AG20443 (cell line): Measurements from ENCODE around the gene ITPR2.

Experiments
- DNase-seq: peaks from one replicate; pipeline ENCODE4 v3.0.0; 2012; ENCODE audit warnings: low spot score, mixed read lengths

ITPR2 gene

DNA sequence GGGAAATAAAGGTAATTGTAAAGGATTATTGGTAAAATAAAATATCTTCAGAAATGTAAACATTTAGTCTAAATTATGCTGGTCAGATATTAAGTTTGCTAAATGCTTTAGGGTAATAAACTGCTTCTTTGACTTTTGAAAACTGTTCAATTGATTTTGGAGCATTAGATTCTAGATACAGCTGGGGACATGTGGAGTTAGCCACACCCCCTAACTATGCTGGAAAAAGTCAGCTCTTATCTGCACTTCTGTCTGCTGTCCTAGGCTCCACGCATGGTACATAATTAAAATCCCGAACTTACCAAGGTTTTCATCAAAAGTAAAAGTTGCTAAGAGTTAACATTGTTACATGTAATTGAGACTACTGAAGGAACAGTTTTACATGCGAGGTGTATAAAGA, 78.8 kb downstream of the ITPR2 start:
- no peak for DNase-seq

DNA sequence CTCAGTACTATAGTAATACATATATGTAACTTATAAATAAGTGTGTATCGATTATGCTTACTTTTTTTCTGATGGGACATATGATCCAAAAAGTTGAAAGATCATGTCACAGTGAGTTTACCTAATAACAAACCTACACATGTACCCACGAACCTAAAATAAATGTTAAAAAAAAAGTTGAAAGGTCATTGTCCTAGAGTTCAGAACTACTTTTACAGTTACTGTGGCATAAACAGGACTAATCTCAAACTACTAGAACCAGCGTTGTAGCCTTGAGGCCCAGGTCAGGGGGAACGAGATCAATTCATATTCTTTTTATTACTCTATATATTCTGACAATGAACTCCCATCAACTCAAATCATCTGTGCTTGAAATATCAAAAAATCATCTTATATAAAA, 81.8 kb downstream of the ITPR2 start:
- DNase-seq: no peak

DNA sequence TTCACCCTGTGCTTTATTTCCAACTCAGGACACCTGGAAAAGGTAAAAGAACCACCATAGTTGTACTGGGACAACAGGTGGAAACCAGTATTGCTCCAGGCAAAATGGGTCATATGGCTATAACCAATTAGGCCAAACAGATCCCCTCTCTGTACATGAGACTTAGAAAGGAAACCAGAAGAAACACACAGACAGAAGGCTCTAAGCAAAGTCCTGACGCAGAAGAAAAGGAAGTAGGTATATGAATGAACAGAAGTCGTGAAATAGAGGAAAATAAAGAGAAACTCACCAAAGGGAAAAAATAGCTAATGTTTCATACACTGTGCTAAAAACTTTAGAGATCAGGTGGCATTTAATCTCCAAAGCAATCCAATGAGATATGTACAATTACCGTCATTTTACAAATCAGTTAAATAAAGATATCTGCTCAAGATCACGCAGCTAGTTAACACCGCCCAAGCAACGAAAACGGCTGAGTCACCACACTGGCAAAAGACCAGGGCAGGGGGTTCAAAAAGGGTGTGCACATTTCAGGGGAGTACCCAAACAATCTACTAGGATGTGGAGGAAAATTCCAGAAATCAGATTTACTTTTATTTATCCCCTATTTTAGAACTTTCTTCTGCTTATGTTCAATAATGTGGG, 82.3 kb downstream of the ITPR2 start:
- DNase-seq: no peak

DNA sequence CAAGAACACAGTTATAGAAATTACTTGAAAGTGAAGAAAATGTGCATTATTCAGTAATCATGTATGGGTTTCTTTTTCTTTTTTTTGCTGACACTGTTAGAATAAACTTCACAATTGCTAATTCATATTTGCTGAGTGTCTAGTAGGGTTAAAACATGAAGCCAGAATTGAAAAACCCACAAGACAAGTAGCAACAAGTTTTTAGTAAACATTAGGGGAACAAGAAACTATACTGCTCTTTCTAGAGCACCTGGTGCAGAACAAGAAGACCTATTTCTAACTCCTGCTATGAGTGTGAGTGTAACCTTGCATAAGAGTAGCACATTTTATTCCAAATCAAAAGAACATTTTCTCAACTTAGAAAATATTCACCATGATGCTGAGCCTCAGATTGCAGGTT, 83.2 kb downstream of the ITPR2 start:
- no peak for DNase-seq

DNA sequence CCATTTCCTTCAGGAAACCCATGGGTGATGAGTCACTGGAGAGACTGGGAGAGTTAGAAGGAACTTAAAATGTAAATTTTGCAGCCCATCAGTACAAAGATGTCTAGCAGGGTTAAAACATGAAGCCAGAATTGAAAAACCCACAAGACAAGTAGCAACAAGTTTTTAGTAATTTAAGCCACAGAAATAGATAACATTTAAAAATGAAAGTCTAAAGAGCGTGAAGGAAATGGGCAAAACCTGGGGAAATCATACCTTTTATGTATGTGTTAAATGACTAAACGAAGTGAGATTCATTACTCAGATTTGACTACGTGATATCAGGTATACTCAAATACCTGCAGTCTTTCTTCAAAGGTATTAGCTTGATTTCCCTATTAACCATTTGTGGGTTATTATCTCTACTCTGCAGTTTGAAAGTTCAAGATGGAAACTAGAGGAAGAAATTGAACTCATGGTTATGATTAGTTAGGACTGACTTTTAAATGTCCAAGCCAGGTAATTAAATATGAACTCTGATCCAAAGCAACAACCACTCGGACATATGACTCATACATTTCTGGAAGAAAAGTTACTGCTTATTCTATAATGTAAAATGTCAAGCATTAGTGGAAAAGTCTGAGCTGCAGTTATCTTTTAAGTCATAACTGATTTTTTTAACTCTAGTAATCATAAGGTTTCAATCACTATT, 84.1 kb downstream of the ITPR2 start:
- DNase-seq: no peak

DNA sequence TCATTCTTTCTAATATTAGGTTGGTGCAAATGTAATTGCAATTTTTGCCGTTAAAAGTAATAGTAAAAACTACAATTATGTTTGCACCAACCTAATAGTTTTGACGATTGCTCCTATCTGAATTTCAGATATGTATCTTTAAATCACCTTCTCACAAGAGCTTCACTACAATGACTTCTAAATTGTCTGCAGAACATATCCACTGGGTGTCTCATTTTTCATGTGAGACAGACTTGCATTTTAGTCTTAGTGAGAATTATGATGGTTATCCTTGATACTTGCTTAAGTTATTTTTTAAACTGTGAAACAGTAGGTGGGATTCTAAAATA, 84.6 kb downstream of the ITPR2 start:
- no peak for DNase-seq

DNA sequence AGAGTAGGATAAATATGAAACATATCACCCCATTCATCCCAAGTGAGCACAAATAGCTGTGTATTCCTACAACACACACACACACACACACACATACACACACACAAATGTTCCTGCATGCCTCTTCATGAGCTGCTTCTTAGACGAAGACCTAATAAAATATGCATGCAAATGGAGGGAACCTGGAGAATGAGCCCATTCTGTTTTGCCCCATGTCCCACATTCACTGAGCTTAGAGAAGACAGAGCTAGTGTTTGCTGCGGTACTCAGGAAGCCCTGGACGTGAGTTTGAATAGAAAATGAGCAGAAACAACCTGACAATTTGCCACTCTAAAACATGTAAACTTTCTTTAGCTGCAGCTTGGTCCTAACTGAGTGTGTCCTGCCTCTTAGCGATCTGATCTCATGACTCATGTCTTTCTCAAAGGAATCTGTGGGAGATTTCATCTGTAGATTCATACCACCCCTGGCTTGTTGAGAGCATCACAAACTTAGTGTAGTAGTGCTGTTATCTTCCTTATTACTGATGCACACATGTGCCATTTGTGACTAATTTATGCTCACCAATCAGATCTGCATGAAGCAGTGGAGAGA, 86.8 kb downstream of the ITPR2 start:
- peak; percentile 80 for DNase-seq

DNA sequence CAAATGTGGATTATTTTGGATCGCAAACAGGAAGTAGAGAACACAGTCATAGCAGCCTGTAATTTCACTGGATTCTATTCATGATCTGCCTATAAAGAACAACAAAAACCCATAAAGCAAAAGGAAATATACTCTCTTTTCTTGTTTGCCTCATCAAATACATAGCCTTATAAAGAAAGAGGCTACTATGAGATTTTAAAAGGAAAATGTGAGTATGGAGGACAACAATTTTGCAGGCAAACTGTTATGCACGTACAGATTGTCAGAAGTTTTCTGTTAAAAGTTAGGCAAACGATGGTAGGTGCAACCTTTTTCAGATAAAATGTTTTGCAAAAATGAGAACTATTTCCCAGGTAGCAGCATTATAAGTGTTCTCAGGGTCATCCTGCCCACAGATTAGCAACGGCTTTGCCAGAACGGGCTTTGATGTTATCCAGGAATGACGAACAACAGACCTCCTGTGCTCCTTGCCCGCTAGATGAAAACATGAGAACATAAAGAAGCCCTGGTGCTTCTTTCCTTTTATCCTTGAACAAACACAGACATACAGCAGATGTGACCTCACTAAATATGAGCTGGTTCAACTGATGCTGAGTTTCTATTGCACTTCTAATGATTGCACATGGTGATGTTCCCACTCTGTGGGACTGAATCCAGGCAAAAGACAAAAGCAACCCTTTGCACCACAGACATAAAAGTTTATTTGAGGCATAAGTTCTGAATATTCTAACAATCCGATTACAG, 88.1 kb downstream of the ITPR2 start:
- DNase-seq: no peak

DNA sequence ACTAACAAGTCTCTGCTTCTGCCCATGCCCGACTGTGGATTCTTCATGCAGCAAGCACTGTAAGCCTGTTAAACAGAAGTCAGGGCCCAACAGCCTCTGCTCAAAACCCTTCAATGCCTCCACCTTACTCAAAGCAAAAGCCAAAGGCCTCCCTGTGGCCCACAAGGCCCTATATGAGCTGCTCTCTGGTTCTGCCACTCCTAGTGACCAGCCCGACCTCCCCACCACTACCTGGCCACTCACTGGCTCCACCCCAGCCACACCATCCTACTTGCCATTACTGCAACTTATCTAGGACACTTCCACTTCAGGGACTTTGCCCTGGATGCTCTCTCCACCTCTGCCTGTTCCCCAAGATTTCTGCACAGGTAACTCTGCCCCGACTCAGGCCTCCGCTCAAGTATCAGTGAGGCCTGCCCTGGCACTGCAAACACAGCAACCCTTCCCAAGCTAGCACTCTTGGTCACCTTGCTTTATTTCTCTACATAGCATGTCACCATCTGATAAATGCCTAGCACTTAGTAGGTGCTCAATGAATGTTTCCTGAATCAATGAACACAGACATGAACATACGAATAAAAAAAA, 88.9 kb downstream of the ITPR2 start:
- no peak for DNase-seq

DNA sequence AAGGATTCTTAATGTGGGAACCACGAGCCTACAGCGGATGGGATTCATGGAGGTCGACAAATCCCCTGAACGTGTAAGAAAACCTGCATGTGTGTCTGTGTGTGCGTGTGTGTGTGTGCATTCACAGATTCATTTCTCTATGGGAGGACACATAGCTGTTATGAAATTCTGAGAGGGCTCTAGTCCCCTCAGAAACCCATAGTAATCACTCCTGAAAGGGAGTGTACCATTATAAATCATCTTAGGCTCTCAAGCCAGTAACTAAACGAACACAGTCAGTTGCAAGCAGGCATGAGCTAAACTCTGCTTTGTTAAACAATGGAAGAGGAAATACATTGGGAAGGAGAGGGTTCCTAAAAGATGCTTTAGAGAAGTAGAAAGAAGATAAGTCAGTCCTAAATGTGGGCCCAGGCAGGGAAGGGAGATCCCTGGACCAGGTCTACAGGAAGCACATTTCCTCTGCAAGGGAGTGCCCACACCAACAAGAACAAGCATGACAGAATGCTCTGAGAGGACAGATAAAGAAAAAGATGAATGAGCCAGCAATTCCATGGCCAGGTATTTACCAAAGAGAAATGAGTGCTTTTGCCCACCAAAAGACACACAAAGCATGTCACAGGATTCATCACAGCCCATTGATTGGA, 91.3 kb downstream of the ITPR2 start:
- DNase-seq: no peak

DNA sequence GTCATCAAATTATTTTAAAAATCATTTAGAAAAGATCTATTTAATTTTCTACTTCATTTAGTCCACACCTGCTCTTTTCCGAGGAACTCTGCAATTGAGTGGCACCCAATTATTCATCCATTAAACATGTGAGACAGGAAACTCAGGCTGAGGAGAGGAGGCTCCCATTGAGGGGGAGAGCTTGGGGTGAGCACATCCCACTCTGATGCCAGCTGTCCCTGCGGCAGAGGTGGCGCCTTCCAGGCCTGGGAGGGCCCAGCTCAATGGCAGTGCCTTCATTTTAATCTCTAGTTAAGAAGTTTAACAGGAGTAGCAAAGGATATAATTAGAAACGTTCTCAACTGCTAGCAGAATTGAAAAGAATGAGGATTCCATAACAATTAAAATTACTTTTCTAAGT, 92.0 kb downstream of the ITPR2 start:
- DNase-seq: no peak

DNA sequence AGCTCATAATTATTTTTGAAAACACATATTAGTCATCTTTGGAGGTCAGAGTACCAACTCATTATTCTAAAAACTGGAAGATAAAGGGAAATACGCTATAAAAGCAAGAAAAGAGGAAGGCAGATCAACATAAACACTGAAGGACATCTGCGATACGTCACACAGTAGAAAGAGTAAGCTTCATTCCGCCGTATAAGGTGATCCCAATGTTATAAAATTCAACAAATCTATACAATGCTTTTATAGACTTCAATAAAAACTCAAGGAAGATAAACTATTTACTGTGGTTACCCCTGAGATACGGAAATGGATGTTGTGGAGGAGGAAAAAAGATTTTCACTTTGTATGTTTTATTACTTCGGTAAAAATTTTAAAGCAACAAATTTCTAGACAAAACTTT, 92.6 kb downstream of the ITPR2 start:
- no peak for DNase-seq

DNA sequence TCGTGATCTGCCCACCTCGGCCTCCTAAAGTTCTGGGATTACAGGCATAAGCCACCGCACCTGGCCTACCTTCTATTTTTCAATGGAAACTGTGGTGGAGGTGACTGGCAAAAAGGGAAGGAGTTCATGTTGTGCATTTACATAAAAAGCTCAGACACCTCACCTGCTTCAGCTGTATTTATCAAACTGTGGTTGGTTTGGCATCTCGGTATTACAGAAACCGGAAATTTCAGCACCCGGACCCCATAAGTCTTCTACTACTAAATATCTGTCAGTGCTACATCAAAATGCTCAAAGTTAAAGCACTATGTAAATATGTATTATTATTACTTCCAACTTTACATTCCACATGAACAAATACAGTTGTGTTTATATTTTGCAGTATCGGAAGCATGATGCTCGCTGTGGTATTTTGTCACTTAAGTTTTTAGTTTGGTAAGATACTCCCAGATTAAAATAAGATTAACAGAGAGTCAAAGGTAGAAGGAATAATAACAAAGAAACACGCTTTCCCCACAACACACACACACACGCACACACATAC, 95.4 kb downstream of the ITPR2 start:
- no peak for DNase-seq

DNA sequence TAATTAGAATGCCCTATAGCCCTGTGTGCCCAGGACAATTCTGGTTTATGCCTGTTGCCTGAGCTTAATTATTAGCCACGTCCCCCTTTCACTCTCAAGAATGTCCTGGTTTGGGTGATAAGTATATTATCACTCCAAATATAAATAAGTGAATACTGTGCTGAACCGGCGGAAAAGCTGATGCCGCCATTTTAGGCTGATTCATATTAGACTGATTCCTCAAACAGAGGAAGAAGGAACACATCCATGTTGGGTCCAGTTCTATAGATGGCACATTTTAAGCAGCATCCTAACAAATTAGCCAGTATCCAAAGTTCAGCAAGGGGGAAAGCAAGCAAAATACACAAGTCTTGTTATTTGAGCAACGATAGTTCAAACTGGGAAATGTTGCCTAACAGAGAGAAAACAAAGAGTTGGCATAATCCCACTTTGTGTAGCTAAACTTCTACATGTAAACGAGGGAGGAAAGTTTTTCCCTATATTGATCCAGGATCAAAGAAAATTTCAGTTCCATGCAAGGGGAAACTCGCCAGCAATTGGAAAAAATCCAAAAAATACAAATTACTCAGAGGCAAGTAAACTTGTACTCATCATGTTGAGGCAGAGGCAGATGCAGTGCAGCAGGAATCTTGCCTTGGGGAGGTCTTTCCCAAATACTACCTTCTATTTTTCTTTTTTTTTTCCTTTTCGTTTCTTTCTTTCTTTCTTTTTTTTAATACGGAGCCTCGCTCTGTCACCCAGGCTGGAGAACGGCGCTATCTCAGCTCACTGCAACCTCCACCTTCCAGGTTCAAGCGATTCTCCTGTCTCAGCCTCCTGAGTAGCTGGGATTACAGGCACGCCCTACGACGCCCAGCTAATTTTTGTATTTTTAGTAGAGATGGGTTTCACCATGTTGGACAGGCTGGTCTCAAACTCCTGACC, 96.2 kb downstream of the ITPR2 start:
- DNase-seq: no peak

DNA sequence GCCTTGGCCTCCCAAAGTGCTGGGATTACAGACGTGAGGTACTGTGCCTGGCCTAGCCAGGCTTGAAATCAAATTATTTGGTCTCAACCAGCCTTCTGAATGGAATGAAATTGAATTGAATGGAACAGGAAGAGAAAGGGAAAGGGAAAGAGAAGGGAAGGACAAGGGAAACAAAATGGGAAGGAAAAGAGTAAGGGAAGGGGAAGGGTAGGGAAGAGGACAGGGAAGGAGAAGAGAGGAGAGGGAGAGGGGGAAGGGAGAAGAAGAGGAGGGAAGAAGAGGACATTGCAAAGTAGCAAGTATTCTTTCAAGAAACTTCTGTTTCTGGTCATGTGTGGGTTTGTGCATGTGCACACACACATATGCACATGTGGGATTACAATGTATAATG, 97.8 kb downstream of the ITPR2 start:
- DNase-seq: no peak

DNA sequence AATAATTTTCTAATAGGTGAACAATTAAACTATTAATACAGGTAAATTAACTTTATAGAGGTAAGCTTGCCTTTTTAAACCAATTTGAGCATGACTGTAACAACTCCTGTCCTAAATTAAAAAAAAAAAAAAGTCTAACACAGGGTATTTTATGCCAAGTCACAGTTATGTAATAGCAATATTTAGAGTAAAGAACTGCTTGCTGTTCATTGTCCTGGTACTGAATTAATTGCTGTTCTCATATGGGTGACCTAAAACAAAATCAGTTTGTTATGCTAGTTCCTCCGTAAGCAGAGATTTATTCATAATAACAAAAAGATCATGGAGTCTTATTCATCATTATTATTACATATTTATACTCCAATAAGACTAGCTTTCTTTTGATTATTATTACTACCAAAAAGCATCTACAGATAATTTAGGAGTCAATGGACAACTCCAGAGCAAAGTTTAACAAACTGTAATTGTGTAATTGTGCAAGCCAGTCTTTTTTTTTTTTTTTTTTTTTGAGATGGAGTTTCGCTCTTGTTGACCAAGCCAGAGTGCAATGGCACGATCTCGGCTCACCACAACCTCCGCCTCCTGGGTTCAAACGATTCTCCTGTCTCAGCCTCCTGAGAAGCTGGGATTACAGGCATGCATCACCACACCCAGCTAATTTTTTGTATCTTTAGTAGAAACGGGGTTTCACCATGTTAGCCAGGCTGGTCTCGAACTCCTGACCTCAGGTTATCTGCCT, 98.3 kb downstream of the ITPR2 start:
- no peak for DNase-seq

DNA sequence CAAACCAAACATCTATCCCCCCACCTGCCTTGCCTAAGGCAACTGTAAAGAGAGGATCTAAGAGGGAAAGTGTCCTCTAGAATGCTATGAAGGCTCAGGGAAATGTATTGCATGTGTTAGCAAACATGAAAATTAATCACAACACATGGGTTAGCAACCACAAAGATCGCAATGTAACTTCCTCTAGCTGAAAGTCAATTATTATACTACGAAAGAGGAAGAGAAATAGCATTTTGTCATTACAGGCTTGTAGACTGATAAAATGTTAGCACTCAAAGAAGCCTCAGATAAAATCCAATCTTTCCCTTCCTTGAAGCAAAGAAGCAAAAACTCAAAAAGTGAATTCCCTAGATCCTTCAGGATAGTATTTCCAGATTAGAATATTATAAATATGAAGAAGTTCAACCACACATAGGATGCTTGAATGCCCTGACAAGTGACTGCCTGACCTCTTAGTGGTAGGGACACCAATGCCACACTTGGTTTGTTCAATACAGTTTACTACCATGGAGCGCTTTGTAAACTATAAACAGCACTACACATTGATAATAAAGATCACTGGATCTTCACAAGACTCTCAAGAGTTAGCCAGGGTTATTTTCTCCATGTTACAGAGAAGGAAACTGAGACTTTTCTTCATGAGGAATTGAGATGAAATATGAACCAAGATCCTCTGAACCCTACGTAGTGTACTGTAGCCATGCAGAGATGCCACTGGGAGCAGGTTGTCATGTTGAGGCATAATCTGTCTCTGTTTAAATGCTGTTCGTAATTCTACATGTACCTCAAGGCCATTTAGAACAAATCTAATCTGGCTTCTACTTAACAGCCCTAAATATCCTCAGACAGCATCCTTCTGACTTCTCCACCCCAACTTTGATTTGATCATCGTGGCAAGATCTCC, 100.7 kb downstream of the ITPR2 start:
- no peak for DNase-seq

DNA sequence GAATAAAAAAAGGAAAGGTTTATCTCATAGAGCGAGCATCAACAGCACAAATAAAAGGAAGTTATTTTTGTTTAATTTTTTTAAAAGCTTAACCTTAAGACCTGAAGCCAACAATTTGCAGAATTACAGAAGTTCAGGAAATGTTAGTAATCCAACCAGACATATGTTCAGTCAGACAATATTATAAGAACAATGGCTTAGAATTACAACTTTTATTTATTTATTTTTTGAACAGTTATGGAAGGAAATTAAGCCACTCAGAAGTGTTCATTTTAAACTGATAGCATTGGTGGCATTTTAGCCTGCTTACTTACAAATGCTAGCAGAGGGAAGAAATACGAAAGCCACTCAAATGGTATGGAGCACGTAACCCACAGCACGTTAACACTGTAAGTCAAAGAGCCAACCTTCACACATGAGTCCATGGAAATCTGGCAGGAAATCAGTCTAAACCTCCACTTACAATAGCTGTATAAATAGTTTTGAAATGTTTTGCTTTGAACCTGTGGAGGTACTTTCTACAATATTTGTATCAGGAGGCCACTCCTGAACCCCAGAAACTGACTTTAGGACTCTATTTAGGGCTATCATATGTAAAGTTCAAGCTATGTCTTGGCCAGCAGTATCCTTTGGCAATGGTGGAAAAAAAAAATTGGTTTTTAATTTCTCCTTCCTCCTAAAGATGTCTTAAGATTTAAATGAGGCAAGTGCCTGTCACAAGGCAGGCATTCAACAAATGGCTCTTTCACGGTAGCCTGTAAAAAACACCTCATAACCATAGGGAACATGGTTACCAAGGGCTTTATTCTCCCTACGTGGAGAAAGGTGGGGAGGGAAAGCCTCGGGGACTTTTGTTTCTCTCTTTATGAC, 102.3 kb downstream of the ITPR2 start:
- no peak for DNase-seq
